GM19240 (cell line): ENCODE results near the gene SLC2A1.

Source experiments
- DNase-seq: peaks from one replicate; pipeline ENCODE4 v3.0.0; 2011; ENCODE audit warnings: low spot score; ENCODE audit not compliant: insufficient read length

SLC2A1 gene

DNA sequence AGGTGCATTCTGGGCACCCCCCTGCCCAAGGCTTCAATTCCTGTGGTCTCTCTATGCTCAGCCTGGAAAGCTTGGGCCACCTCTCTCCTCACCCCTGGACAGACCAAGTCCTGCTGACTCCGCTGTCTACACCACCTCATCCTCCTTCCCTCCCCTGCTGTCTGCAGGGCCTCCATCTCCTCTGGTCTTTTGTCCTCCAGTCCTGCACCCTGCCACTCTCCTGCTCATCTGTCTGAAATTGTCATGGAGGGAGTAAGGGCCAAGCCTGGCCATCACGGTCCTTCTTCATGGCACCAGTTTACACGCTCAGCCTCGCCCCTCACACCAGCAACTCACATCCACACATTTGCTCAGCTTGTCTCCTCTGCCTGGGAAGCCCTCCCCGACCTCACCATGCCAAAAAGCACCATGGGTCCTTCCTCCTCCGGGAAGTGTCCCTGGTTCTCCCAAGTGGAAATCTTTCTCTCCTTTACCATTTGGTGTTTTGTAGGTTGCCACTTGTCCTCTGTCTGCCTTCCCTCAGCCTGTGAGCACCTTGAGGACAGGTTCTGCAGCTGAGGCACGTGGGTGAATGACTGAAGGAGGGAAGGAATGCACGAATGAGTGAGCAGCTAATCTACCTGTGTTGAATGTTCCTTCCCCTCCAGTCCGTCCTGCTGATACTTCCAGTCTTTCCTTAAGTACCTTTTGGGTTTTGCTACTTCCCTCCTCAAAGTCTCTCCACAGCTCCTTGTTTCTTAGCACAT, 2.1 kb upstream of the SLC2A1 start:
- no peak for DNase-seq

DNA sequence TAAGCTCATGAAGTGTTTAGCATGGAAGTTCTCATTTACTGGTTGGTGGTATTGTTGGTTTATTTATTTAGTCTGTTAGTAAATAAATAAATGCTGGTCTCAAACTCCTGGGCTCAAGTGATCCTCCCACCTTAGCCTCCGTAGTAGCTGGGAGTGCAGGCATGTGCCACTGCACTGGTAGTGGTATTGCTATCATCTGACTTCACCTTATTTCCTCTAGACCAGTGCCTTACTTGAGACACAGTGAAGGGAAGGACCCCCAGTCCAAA, 1.4 kb upstream of the SLC2A1 start:
- no peak for DNase-seq

- peak; percentile 57 for DNase-seq
These were observed 684 bp downstream of the SLC2A1 start for GRCh38 chr1:42957880-42958487.

GRCh38 chr1:42957229-42957879, 1.3 kb downstream of the SLC2A1 start:
- no peak for DNase-seq

DNA sequence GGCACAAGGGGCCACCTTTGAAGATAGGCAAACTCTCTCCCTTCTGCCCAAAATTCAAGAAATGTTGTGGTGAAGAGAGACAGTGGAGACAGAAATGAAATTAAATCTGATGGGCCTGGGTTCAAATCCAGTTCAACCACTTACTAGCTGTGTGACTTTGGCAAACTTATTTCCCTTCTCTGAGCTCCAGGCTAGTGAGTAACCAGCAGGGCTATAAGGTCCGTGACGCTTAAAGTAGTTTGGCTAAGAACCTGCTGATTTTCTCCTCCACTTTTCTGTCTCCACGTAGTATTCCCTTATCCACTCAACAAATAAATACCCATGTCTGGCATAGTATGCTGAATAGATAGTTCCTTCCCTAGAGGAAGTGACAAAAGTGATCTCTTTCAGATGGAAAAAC, 1.9 kb downstream of the SLC2A1 start:
- DNase-seq = no peak

GRCh38 chr1:42955311-42956063, 3.2 kb downstream of the SLC2A1 start:
- no peak for DNase-seq

- no peak for DNase-seq
These were observed 5.2 kb downstream of the SLC2A1 start for GRCh38 chr1:42953182-42954180.

DNA sequence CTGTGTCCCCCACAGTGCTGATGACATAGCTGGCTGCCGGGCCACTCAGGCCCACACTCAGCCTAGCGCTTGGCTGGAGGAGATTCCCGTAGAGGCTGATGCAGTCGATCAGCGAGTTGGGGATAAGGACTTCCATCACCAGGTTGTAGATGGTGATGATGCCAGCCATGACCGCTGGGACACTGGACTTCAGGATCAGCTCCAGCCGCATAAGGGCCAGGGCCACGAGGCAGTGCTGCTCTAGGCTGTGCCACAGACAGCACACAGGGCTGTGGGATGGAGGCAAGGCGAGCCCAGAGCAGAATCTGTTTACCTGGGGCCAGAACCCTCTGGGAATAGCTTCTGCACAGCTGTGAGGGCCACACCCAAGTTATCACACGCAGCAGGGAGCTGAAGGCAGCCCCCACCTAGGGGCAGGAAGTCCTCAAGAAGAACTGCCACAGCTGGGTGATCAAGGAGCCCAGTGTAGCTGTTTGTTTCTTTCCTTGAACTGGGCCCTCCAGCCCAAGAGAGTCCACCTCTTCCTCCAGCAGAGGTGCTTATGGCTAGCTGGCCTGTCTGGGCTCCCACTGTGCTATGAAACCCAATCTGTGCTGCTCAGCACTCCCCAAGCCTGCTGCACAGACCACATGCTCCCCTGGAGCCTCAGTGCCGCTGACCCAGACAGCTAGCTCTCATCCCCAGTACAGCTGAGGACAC, 6.2 kb downstream of the SLC2A1 start:
- DNase-seq = no peak

GRCh38 chr1:42951588-42951987, 7.1 kb downstream of the SLC2A1 start:
- DNase-seq = no peak

DNA sequence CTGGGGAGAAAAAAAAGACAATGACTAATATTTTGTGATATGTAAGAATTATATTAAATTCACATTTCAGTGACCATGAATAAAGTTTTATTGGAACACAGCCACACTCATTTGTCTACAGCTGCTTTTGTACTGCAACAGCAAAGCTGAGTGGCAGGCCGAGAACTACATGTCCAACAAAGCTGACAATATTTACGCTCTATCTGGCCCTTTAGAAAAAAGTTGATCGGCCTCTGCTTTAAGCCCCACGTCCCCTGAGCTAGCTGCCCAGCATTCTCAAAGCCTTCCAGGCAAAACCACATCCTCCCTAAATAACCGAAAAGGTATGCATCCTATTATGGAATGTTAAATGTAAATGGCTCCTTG, 8.6 kb downstream of the SLC2A1 start:
- DNase-seq = no peak

- DNase-seq = no peak
These were observed 9.2 kb downstream of the SLC2A1 start for GRCh38 chr1:42949312-42950115.

- no peak for DNase-seq
These were observed 10.5 kb downstream of the SLC2A1 start for GRCh38 chr1:42947965-42948732.

- no peak for DNase-seq
These were observed 11.6 kb downstream of the SLC2A1 start for GRCh38 chr1:42947117-42947516.

DNA sequence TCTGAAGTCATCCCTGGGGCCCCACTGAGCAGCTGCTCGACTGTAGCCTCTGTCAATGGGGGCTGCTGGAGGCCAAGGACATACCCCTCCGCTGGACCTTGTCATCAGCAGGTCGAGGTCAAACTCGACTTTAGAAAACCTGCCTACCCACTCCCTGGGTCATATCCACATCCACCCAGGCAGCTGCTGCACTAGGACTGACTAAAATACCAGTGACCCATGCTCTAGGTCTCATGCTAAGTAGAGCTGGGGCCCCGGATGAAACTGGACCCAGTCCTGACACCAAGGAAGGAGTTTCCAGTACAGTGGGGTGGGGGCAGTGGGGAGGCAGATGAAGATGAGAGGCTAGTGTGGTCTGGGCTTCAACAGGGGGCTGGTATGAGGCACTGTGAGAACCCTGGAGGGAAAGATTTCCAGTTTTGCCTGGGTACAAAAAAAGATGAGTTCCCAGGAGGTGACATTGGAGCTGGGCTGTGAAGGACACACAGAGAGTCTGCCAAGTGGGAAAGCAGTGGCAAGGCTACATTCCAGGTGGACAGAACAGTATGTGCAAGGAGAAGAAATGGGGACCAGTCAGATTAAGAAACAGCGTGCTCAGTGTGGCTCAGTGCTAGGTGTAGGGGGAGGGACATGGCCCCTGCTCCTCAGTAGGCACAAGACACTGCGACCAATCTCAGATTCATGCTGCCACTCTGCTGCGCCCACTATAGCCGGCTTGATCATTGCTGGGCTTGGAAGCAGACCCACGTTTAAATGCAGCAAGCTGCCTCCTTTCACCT, 12.4 kb downstream of the SLC2A1 start:
- no peak for DNase-seq

DNA sequence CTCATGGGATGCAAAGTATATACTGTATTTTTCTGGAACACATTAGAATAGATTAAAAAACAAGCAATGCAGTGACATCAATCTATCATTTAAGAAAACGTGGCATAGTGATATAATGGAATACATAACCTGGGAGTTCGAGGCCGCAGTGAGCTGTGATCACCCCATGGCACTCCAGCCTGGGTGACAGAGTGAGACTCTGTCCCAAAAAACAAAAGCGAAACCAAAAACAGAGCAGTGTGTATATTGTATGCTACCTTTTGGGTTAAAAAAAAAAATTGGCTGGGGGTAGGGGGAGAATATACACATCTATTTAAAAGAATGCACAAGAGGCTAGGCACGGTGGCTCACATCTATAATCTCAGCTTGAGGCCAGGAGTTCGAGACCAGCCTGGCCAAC, 13.5 kb downstream of the SLC2A1 start:
- DNase-seq = no peak

DNA sequence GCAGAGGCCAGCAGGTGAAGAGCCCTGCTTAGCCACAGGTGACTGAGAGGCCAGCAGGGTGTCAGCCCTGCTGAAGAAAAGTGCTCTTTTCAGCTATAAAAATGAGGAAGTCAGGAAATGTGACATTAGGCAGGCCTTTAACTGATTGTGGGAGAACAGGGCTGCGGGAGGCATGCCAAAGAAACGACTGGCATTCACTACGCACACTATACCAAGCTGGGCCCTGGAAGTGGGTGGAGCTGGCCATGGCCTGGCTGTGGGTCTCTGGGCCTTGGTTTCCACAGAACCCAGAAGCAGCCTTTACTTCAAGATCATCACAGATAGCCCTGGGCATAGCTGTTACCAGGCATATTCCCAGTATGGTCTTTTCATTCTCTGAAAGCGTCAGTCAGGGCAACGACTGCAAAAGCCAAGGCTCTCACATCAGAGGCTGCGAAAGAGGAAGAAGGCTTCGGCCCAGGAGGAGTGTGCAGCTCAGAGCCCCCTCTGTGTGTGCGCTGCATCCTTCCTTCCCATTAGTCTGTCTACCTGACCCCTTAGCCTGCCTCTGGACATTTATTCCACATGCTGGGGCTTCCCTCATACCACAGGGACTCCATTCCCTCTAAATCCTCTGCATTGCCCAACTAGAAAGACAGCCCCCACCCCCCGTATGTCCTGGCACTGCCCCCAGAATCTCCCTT, 14.3 kb downstream of the SLC2A1 start:
- no peak for DNase-seq

DNA sequence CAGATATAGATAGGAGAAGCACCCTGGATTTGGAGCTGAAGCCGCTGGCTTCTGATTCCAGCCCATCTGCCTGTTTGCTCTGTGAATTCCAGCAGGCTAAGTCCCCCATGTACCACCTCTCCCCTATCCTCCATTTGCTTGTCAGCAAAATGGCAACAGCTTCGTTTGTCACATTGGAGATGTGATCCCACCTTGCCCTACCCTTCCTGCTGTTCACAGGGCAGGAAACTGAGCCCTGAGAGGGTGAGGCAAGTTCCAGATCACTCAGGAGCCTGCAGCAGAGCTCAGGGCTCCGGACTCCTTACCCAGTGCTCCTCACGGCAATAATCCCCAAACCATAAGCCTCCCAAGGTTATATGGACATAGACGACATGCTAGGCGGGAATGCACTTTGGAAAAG, 14.9 kb downstream of the SLC2A1 start:
- DNase-seq = no peak

- no peak for DNase-seq
These were observed 15.5 kb downstream of the SLC2A1 start for GRCh38 chr1:42943166-42943565.
